HepG2 (cell line): ENCODE results near the gene ZNF628.

Source experiments
- EP300 ChIP-seq, 3 experiments: sonication (generic) in 1 of 3; formaldehyde crosslinking in 1 of 3; IDR thresholded peaks; 2 replicates each; pipeline versions ENCODE4 v1.5.1 to v1.6.1; 2011 to 2020; ENCODE audit warnings: low read depth in 2 of 3, low read length in 2 of 3, borderline replicate concordance in 1 of 3, improper control_type of control experiment in 1 of 3, mild to moderate bottlenecking in 1 of 3, missing genetic modification reagents in 1 of 3, moderate library complexity in 1 of 3
- SP1 ChIP-seq, 2 experiments: fragments of 450-650 bp in 1 of 2; sonication (generic) in 1 of 2; formaldehyde crosslinking in 1 of 2; IDR thresholded peaks; 2 replicates each; pipeline versions ENCODE4 v1.4.0 to v1.6.1; 2016 to 2020; ENCODE audit warnings: missing genetic modification reagents in 1 of 2

DNA sequence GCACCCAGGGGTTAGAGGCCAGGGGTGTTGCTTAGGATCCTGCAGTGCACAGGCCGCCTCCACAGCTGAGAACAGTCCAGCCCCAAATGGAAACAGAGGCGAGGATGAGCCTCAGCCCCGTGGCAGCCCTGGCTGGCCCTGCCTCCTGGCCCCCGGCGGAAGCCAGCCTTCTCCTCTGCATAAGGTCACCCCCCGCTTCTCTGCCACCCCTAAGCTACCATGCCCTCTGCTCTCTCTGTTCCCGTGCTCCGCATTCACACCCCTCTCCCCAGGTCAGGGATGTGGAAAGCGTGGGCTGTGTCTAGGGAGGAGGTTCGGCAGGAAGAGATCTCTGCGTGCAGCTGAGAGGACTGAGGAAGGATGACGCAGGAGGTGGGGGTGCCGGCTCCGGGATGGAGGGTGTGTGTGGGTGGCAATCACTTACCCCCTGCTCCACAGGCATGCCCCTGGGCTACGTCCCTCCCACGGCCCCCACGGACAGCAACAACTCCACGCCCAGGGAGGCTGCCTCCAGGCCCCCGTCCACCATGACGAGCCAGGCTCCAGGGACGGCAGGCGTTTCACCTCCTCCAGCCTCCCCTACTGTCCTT is 17.9 kb downstream of the ZNF628 start:
- TF ChIP-seq EP300 (IDR thresholded peaks at IDR 0.05; ENCODE audit: low read depth in 2 of 2, low read length in 2 of 2): no peak
- TF ChIP-seq EP300 (CRISPR knock-in tag; IDR thresholded peaks at IDR 0.05; ENCODE audit: borderline replicate concordance): no peak
- TF ChIP-seq SP1 (IDR thresholded peaks at IDR 0.05): no peak
- TF ChIP-seq SP1 (CRISPR knock-in tag; IDR thresholded peaks at IDR 0.05): no peak
